HEK293 (cell line): Measurements from ENCODE around the gene AP3B1.

Source experiments
- CTCF ChIA-PET: fragments of 350-600 bp; formaldehyde crosslinking; extraction: SDS; loops from one replicate; lab custom pipeline; 2021; ENCODE audit warnings: antibody characterized with exemption; lab: Yijun Ruan, JAX
- POLR2A ChIA-PET: fragments of 300-600 bp; formaldehyde crosslinking; extraction: SDS; loops from one replicate; lab custom pipeline; 2020; ENCODE audit warnings: antibody characterized with exemption, inconsistent platforms; lab: Yijun Ruan, JAX
- H3K27ac ChIP-seq: fragments of 200-500 bp; sonication (Bioruptor generic); 2 replicates; pipeline ENCODE4 v1.5.1; 2014; ENCODE audit warnings: low read depth, low read length, control low read depth, inconsistent platforms; ENCODE audit errors: extremely low read depth
- H3K36me3 ChIP-seq, 2 experiments: fragments of 200-500 bp in 1 of 2; sonication (Bioruptor generic) in 1 of 2; 1 replicate in 1 of 2; 2 replicates in 1 of 2; pipeline ENCODE4 v1.5.1; 2014 to 2017; ENCODE audit warnings: inconsistent platforms in 2 of 2, low read length in 2 of 2; ENCODE audit not compliant: control insufficient read depth in 2 of 2, insufficient read depth in 1 of 2
- H3K4me1 ChIP-seq: fragments of 200-500 bp; sonication (Bioruptor generic); 2 replicates; pipeline ENCODE4 v1.5.1; 2014; ENCODE audit warnings: mild to moderate bottlenecking, low read length, inconsistent platforms; ENCODE audit not compliant: control insufficient read depth, insufficient read depth
- H3K4me3 ChIP-seq: 2 replicates; pipeline ENCODE4 v1.5.1; 2011; ENCODE audit warnings: low read depth, mild to moderate bottlenecking, control low read depth, low read length, moderate library complexity
- H3K9me3 ChIP-seq: fragments of 200-500 bp; sonication (Bioruptor generic); 2 replicates; pipeline ENCODE4 v1.5.1; 2014; ENCODE audit warnings: low read depth, low read length, inconsistent platforms; ENCODE audit not compliant: control insufficient read depth, insufficient read depth
- FEZF1 ChIP-seq: fragments of 450-650 bp; formaldehyde crosslinking; IDR thresholded peaks from 2 replicates; pipeline ENCODE4 v1.5.1; 2016; ENCODE audit warnings: missing biosample characterization, missing genetic modification characterization
- HOXA7 ChIP-seq: sonication (generic); formaldehyde crosslinking; IDR thresholded peaks from 2 replicates; pipeline ENCODE4 v1.8.1; 2022; ENCODE audit warnings: missing genetic modification reagents, borderline replicate concordance
- HOXC10 ChIP-seq: sonication (generic); formaldehyde crosslinking; IDR thresholded peaks from 2 replicates; pipeline ENCODE4 v1.8.1; 2023; ENCODE audit warnings: mild to moderate bottlenecking, missing genetic modification reagents
- PATZ1 ChIP-seq: fragments of 450-650 bp; formaldehyde crosslinking; IDR thresholded peaks from 2 replicates; pipeline ENCODE4 v1.5.1; 2016; ENCODE audit warnings: missing biosample characterization, missing genetic modification characterization
- SCRT2 ChIP-seq: fragments of 450-650 bp; formaldehyde crosslinking; IDR thresholded peaks from 2 replicates; pipeline ENCODE4 v1.5.1; 2016; ENCODE audit warnings: missing biosample characterization, missing genetic modification characterization
- YY1 ChIP-seq: fragments of 450-650 bp; formaldehyde crosslinking; IDR thresholded peaks from 2 replicates; pipeline ENCODE4 v1.5.1; 2018; ENCODE audit warnings: missing biosample characterization, missing genetic modification characterization
- ZEB2 ChIP-seq: fragments of 450-650 bp; formaldehyde crosslinking; IDR thresholded peaks from 2 replicates; pipeline ENCODE4 v1.5.1; 2016; ENCODE audit warnings: missing biosample characterization, missing genetic modification characterization
- ZNF274 ChIP-seq, 2 experiments: fragments of 200-500 bp in 1 of 2; fragments of 450-650 bp in 1 of 2; sonication (Bioruptor generic) in 1 of 2; formaldehyde crosslinking in 1 of 2; IDR thresholded peaks; 2 replicates each; pipeline versions ENCODE4 v1.5.1 to v1.6.1; 2014 to 2016; ENCODE audit warnings: borderline replicate concordance in 1 of 2, inconsistent platforms in 1 of 2, low read length in 1 of 2, missing biosample characterization in 1 of 2, missing genetic modification characterization in 1 of 2
- ZNF423 ChIP-seq: fragments of 450-650 bp; formaldehyde crosslinking; IDR thresholded peaks from 2 replicates; pipeline ENCODE4 v1.5.1; 2016; ENCODE audit warnings: missing biosample characterization, missing genetic modification characterization
- ZNF521 ChIP-seq: fragments of 450-650 bp; formaldehyde crosslinking; IDR thresholded peaks from 2 replicates; pipeline ENCODE4 v1.5.1; 2017; ENCODE audit warnings: missing biosample characterization, mild to moderate bottlenecking, missing genetic modification characterization
- ZNF555 ChIP-seq: fragments of 450-650 bp; formaldehyde crosslinking; conservative IDR thresholded peaks from 2 replicates; pipeline ENCODE4 v1.5.1; 2017; ENCODE audit warnings: missing biosample characterization, mild to moderate bottlenecking, missing genetic modification characterization, inconsistent platforms
- ZNF561 ChIP-seq: fragments of 450-650 bp; IDR thresholded peaks from 2 replicates; pipeline ENCODE4 v1.5.1; 2018; ENCODE audit warnings: missing biosample characterization, missing genetic modification characterization, borderline replicate concordance
- ZNF571 ChIP-seq: fragments of 450-650 bp; formaldehyde crosslinking; IDR thresholded peaks from 2 replicates; pipeline ENCODE4 v1.5.0; 2017; ENCODE audit warnings: missing biosample characterization, missing genetic modification characterization
- ZNF600 ChIP-seq: fragments of 450-650 bp; formaldehyde crosslinking; IDR thresholded peaks from 2 replicates; pipeline ENCODE4 v1.5.1; 2016; ENCODE audit warnings: missing biosample characterization, missing genetic modification characterization
- ZNF623 ChIP-seq: fragments of 450-650 bp; formaldehyde crosslinking; IDR thresholded peaks from 2 replicates; pipeline ENCODE4 v1.5.1; 2016; ENCODE audit warnings: missing biosample characterization, missing genetic modification characterization
- ZNF645 ChIP-seq: fragments of 450-650 bp; formaldehyde crosslinking; IDR thresholded peaks from 2 replicates; pipeline ENCODE4; 2016; ENCODE audit warnings: missing biosample characterization, missing genetic modification characterization
- ZNF76 ChIP-seq: fragments of 450-650 bp; formaldehyde crosslinking; IDR thresholded peaks from 2 replicates; pipeline ENCODE4; 2016; ENCODE audit warnings: low read depth, missing biosample characterization, missing genetic modification characterization, borderline replicate concordance
- ZNF791 ChIP-seq: fragments of 450-650 bp; formaldehyde crosslinking; IDR thresholded peaks from 2 replicates; pipeline ENCODE4 v1.5.1; 2016; ENCODE audit warnings: missing biosample characterization, missing genetic modification characterization
- ZSCAN18 ChIP-seq: fragments of 450-650 bp; formaldehyde crosslinking; IDR thresholded peaks from 2 replicates; pipeline ENCODE4 v1.5.1; 2016; ENCODE audit warnings: missing biosample characterization, missing genetic modification characterization
- TF ChIP-seq, protein P1 (sequence below): fragments of 450-650 bp; formaldehyde crosslinking; IDR thresholded peaks from 2 replicates; pipeline ENCODE4 v1.5.1; 2016; ENCODE audit warnings: missing biosample characterization, missing genetic modification characterization
- TF ChIP-seq, protein P2 (sequence below): fragments of 450-650 bp; formaldehyde crosslinking; IDR thresholded peaks from 2 replicates; pipeline ENCODE4 v1.5.1; 2016; ENCODE audit warnings: missing biosample characterization, missing genetic modification characterization
- TF ChIP-seq, protein P3 (sequence below): fragments of 450-650 bp; formaldehyde crosslinking; IDR thresholded peaks from 2 replicates; pipeline ENCODE4 v1.5.1; 2017; ENCODE audit warnings: missing biosample characterization, missing genetic modification characterization

AP3B1 gene

DNA sequence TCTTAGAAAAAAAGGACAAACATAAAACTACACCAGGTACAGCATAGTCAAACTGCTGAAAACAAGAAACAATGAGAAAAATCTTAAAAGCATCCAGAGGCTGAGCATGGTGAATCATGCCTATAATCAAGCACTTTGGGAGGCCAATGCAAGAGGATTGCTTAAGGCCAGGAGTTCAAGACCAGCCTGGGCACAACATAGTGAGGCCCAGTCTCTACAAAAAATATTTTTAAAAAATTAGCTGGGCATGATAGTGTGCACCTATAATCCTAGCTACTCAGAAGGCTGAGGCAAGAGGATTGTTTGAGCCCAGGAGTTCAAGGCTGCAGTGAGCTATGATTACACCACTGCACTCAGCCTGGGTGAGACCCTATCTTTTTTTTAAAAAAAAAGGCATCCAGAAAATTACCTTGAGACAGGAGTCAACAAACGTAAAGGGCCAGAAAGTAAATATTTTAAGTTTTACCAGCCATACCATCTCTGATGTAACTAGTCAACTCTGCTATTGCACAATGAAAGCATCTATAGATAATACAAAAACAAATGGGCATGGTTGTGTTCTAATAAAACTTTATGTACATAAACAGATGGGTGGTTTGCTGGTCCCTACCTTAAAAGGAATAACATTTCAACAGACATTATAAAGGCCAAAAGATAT is 19.8 kb downstream of the AP3B1 start:
- Histone ChIP-seq H3K9me3 (no peaks in the 10 kb centered on the region), H3K4me1 (no peaks in the 10 kb centered on the region), H3K36me3 (no peaks in the 10 kb centered on the region), H3K4me3 (no peak overlapping the region), H3K27ac (no peak overlapping the region)
- ChIA-PET CTCF (interaction anchor here (0.7 kb wide), 1 partner anchor 63 kb away, joined by 5 read pairs; no protein-coding TSS in a partner anchor), POLR2A (no interaction called here)
- TF ChIP-seq, protein P1, sequence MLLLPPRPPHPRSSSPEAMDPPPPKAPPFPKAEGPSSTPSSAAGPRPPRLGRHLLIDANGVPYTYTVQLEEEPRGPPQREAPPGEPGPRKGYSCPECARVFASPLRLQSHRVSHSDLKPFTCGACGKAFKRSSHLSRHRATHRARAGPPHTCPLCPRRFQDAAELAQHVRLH (tag by site-specific recombination): no peak
- TF ChIP-seq ZNF571 (tag by site-specific recombination) (no peak), HOXC10 (CRISPR knock-in tag) (no peak), ZEB2 (no peak), ZNF76 (tag by site-specific recombination) (no peak), ZNF521 (tag by site-specific recombination) (no peak), HOXA7 (CRISPR knock-in tag) (no peak)
- TF ChIP-seq, protein P2, sequence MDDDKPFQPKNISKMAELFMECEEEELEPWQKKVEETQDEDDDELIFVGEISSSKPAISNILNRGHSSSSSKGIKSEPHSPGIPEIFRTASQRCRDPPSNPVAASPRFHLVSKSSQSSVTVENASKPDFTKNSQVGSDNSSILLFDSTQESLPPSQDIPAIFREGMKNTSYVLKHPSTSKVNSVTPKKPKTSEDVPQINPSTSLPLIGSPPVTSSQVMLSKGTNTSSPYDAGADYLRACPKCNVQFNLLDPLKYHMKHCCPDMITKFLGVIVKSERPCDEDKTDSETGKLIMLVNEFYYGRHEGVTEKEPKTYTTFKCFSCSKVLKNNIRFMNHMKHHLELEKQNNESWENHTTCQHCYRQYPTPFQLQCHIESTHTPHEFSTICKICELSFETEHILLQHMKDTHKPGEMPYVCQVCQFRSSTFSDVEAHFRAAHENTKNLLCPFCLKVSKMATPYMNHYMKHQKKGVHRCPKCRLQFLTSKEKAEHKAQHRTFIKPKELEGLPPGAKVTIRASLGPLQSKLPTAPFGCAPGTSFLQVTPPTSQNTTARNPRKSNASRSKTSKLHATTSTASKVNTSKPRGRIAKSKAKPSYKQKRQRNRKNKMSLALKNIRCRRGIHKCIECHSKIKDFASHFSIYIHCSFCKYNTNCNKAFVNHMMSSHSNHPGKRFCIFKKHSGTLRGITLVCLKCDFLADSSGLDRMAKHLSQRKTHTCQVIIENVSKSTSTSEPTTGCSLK: no peak
- TF ChIP-seq, protein P3, sequence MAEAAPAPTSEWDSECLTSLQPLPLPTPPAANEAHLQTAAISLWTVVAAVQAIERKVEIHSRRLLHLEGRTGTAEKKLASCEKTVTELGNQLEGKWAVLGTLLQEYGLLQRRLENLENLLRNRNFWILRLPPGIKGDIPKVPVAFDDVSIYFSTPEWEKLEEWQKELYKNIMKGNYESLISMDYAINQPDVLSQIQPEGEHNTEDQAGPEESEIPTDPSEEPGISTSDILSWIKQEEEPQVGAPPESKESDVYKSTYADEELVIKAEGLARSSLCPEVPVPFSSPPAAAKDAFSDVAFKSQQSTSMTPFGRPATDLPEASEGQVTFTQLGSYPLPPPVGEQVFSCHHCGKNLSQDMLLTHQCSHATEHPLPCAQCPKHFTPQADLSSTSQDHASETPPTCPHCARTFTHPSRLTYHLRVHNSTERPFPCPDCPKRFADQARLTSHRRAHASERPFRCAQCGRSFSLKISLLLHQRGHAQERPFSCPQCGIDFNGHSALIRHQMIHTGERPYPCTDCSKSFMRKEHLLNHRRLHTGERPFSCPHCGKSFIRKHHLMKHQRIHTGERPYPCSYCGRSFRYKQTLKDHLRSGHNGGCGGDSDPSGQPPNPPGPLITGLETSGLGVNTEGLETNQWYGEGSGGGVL (tag by site-specific recombination): no peak

- H3K27ac ChIP-seq: no peak overlapping the region
- no peaks in the 10 kb centered on the region for H3K36me3 ChIP-seq
- H3K4me1 ChIP-seq: no peaks in the 10 kb centered on the region
- H3K9me3 ChIP-seq: no peaks in the 10 kb centered on the region
- TF ChIP-seq ZNF274 (IDR thresholded peaks at IDR 0.05; ENCODE audit: low read length): no peak
- no peak for TF ChIP-seq ZNF274 (tag by site-specific recombination; IDR thresholded peaks at IDR 0.05; ENCODE audit: borderline replicate concordance)
- no peak for TF ChIP-seq ZNF571 (tag by site-specific recombination)
- TF ChIP-seq ZNF423 (tag by site-specific recombination): no peak
- TF ChIP-seq ZNF555 (tag by site-specific recombination): no peak
- TF ChIP-seq ZNF623 (tag by site-specific recombination): no peak
- no peak for TF ChIP-seq ZNF791
- TF ChIP-seq, all 188 proteins: peak for 0
- no peak overlapping the region for H3K4me3 ChIP-seq
- POLR2A ChIA-PET: interaction anchor here (1.1 kb wide), 1 partner anchor 21 kb away, joined by 3 read pairs; the partner anchor contains the start of gene AP3B1
- CTCF ChIA-PET: interaction anchor here (0.5 to 0.6 kb wide), 2 partner anchors 14 to 1128 kb away, joined by 3 to 4 read pairs; no protein-coding TSS in a partner anchor
Observed at GRCh38 chr5:78273436-78273835, 21.1 kb downstream of the AP3B1 start.

DNA sequence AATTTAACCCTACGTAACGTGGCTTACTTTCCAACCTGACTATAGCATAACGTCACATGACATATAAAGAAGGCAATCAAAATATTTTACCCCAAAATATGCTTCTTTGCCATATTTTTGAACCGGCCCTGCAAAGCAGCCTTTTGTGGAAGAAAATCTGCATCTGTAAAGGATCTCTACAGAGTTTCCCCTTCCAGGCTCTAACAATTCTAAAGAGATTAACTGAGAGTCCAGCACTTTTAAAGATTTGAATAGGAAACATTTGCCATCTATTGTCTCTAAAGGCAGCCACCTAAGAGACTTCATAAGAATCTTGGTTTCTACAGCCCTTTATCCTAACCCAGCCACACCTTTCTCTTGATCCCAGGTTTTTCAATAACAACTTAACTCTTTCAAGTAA is 22.7 kb downstream of the AP3B1 start:
- no peak overlapping the region for H3K27ac ChIP-seq
- CTCF ChIA-PET: no interaction called here
- no peaks in the 10 kb centered on the region for H3K9me3 ChIP-seq
- POLR2A ChIA-PET: no interaction called here
- no peaks in the 10 kb centered on the region for H3K4me1 ChIP-seq
- no peak overlapping the region for H3K4me3 ChIP-seq
- no peaks in the 10 kb centered on the region for H3K36me3 ChIP-seq
- TF ChIP-seq SCRT2 (tag by site-specific recombination): no peak
- no peak for TF ChIP-seq PATZ1 (tag by site-specific recombination)
- TF ChIP-seq ZNF600: no peak
- no peak for TF ChIP-seq ZNF645 (tag by site-specific recombination)
- no peak for TF ChIP-seq YY1 (tag by site-specific recombination)
- no peak for TF ChIP-seq FEZF1
- TF ChIP-seq ZSCAN18: no peak
- no peak for TF ChIP-seq ZNF561 (tag by site-specific recombination)
